ENCODE measurements around the gene COMMD1.

DNA sequence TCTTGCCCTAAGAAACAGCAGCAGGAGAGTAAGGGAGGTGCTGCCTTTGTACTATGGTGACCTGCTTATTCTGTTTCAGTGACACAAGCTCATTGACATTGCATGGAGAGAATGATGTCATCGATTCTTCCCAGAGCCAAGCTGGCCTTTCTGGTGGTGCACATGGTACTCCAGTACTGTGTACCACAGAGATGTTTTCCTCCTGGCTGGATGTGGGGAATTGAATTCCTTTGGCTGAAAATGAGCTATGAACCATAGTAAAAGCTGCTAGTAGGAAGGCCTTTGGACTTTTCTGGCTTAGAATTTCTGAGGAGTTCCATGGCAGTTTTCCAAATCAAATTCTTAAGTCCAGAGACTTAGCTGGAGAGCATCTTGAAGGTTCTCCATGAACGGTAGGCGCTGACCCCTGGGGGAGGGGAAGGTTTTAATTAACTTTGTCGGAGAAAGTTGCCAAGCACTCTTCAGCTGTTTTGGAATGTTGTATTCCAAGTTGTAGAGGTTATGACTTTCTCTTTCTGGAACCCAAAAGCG, 273.3 kb downstream of the COMMD1 start:
- no peak for TF ChIP-seq POLR2AphosphoS5 (IDR thresholded peaks at IDR 0.05; ENCODE audit: low read depth, low read length)
- TF ChIP-seq, protein P1, sequence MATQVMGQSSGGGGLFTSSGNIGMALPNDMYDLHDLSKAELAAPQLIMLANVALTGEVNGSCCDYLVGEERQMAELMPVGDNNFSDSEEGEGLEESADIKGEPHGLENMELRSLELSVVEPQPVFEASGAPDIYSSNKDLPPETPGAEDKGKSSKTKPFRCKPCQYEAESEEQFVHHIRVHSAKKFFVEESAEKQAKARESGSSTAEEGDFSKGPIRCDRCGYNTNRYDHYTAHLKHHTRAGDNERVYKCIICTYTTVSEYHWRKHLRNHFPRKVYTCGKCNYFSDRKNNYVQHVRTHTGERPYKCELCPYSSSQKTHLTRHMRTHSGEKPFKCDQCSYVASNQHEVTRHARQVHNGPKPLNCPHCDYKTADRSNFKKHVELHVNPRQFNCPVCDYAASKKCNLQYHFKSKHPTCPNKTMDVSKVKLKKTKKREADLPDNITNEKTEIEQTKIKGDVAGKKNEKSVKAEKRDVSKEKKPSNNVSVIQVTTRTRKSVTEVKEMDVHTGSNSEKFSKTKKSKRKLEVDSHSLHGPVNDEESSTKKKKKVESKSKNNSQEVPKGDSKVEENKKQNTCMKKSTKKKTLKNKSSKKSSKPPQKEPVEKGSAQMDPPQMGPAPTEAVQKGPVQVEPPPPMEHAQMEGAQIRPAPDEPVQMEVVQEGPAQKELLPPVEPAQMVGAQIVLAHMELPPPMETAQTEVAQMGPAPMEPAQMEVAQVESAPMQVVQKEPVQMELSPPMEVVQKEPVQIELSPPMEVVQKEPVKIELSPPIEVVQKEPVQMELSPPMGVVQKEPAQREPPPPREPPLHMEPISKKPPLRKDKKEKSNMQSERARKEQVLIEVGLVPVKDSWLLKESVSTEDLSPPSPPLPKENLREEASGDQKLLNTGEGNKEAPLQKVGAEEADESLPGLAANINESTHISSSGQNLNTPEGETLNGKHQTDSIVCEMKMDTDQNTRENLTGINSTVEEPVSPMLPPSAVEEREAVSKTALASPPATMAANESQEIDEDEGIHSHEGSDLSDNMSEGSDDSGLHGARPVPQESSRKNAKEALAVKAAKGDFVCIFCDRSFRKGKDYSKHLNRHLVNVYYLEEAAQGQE (IDR thresholded peaks at IDR 0.05; ENCODE audit: insufficient read depth in 1 of 2, low read depth in 2 of 2, low read length in 2 of 2): no peak
- TF ChIP-seq SIN3A (IDR thresholded peaks at IDR 0.05; ENCODE audit: borderline replicate concordance, insufficient read depth, low read length): no peak
- TF ChIP-seq TAF1 (IDR thresholded peaks at IDR 0.05; ENCODE audit: borderline replicate concordance, insufficient read depth, low read length): no peak
- no peak for TF ChIP-seq FOXP2 (optimal IDR thresholded peaks at IDR 0.05; ENCODE audit: borderline replicate concordance, extremely low read depth, extremely low read length, insufficient read depth)
